Prostate gland (tissue), 2 donors: ENCODE results near the gene DOCK10. TPM values are rescaled to one million over a fixed set of nuclear protein-coding genes. Genes with fewer than 3 reads are reported as not detected.
"Not testable (repeated sequence)": the region's sequence is repeated elsewhere in the genome, so short reads cannot be mapped to it uniquely, and the experiment has no call there.

Source experiments
- DNase-seq: peaks from one replicate; pipeline ENCODE4 v3.0.0-alpha.2; 2019; ENCODE audit warnings: low spot score
- H3K27ac ChIP-seq, 2 donors: fragments of 200-600 bp; sonication (generic); 2 replicates each; pipeline ENCODE4 v1.5.1; 2017 to 2019
- H3K27me3 ChIP-seq: fragments of 200-600 bp; sonication (generic); replicated peaks from 2 replicates; pipeline ENCODE4 v1.5.1; 2019; ENCODE audit not compliant: insufficient read depth
- H3K36me3 ChIP-seq, 2 donors: fragments of 200-600 bp; sonication (generic); 1 replicate in 1 of 2; 2 replicates in 1 of 2; pipeline versions ENCODE4 v1.5.1 to v1.8.1; 2017 to 2019
- H3K4me1 ChIP-seq: fragments of 200-600 bp; sonication (generic); replicated peaks from 2 replicates; pipeline ENCODE4 v1.5.1; 2019
- H3K4me3 ChIP-seq, 2 donors: fragments of 200-600 bp; sonication (generic); 2 replicates each; pipeline ENCODE4 v1.5.1; 2017 to 2019
- H3K9me3 ChIP-seq: fragments of 200-600 bp; sonication (generic); 2 replicates; pipeline ENCODE4 v1.5.1; 2017
- CTCF ChIP-seq, 4 experiments: fragments of 200-600 bp in 2 of 4; fragments of 450-650 bp in 2 of 4; sonication (generic) in 2 of 4; IDR thresholded peaks; 1 replicate in 3 of 4; 2 replicates in 1 of 4; pipeline ENCODE4 v1.5.1; 2016 to 2019; ENCODE audit warnings: antibody characterized with exemption in 4 of 4, mild to moderate bottlenecking in 2 of 4, moderate library complexity in 2 of 4
- POLR2A ChIP-seq: fragments of 450-650 bp; IDR thresholded peaks from one replicate; pipeline ENCODE4 v1.6.1; 2016; ENCODE audit warnings: antibody characterized with exemption, mild to moderate bottlenecking
- POLR2AphosphoS5 ChIP-seq: sonication (generic); formaldehyde crosslinking; IDR thresholded peaks from one replicate; pipeline ENCODE4 v1.6.1; 2017; ENCODE audit warnings: antibody characterized with exemption
- WGBS: methylation state at CpG from one replicate; pipeline ENCODE4 v1.1.5; 2018; 5-methylcytosine and 5-hydroxymethylcytosine counted together
- intact Hi-C: fragments of 100-400 bp; cut with DNase I; formaldehyde crosslinking; loops from one replicate; pipeline ENCODE4 v1.14.2; 2022
- total RNA-seq, 2 donors: library from RNA; depleted of rRNA; stranded (reverse); fragments of >200 nt; gene quantifications; one replicate each; pipeline ENCODE4 v1.1.0, GENCODE V29; 2016

DOCK10 gene
- total RNA-seq, 2 donors from 2014 or later: 4.8 to 6.2 TPM

DNA sequence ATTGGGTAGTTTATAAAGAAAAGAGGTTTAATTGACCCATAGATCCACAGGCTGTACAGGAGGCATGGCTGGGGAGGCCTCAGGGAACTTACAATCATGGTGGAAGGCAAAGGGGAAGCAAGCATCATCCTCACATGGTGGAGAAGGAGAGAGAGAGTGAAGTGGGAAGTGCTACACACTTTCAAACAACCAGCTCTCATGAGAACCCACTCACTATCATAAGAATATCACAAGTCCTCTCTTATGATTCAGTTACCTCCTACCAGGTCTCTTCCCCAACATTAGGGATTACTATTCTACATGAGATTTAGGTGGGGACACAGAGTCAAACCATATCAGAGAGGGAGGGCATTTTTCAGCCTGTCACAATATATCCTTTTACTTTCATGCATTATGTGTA is 22.7 kb upstream of the DOCK10 start:
- Histone ChIP-seq H3K27me3 (no peaks in the 10 kb centered on the region), H3K4me1 (no peaks in the 10 kb centered on the region), H3K36me3 (no peaks in the 10 kb centered on the region), H3K27ac (no peak overlapping the region), H3K9me3 (no peaks in the 10 kb centered on the region), H3K4me3 (no peak overlapping the region)
- intact Hi-C loops: no loop called here
- DNase-seq: no peak
- no peak for TF ChIP-seq POLR2AphosphoS5
- no peak for TF ChIP-seq POLR2A
- no peak for TF ChIP-seq CTCF (IDR thresholded peaks at IDR 0.05)

DNA sequence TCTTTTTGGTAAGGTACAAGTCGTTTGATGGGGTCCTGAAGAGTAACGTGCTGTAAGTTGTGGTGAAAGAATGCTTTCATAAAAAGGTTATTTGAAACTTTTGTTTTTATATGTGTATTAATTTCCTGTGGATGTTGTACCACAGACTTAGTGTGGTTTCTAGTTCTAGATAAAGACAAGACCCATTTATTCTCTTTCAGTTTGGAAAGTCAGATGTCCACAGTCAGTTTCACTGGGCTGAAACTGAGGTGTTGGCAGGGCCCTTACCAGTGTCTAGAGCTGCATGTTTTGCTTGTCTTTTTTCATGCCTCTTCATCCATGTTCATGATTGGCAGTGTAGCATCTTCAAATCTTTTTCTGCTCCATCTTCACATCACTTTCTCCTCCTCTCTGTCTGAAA is 22.1 kb upstream of the DOCK10 start:
- no peak for TF ChIP-seq CTCF (IDR thresholded peaks at IDR 0.05)
- no peak for TF ChIP-seq POLR2AphosphoS5
- no peak for TF ChIP-seq POLR2A
- 48% methylated on average over 2 of the region's 2 CpGs for WGBS
- Histone ChIP-seq H3K36me3 (no peaks in the 10 kb centered on the region), H3K27ac (no peak overlapping the region), H3K4me1 (no peaks in the 10 kb centered on the region), H3K27me3 (no peaks in the 10 kb centered on the region), H3K9me3 (no peaks in the 10 kb centered on the region), H3K4me3 (no peak overlapping the region)
- DNase-seq: no peak
- intact Hi-C loops: no loop called here

DNA sequence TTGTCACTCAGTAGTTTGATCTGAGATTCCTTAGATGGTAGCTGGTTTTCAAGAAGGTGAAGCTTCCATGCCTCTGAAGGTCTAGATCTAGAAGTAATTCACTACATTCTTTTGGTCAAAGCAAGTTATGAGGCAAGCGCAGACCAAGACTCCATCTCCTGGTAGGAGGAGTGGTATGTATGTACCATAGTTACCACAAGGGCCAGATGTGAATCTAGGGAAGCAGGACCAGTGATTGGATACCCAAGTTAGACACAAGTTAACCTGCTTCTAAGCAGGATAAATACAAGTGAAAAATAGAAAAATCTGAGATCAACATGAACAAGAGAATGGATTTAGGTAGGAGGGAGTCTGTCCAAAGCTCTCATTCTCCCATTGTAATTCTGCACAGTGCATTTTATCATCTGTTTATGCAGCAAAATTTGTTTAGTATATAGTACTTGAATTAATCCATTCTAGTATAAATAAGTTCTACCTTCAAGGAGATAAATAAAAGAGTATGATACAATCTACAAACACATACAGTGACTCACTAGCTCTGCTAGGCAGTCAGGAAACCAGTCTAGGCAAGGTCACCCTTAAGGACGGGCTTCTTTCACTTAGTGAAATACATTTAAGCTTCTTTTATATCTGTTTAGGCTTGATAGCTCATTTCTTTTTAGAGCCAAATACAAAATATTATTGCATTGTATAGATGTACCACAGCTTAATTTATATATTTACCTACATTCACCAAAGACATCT is 14.2 kb upstream of the DOCK10 start:
- Histone ChIP-seq H3K27ac (no peak overlapping the region), H3K4me1 (no peaks in the 10 kb centered on the region), H3K9me3 (no peaks in the 10 kb centered on the region), H3K4me3 (no peak overlapping the region), H3K27me3 (no peaks in the 10 kb centered on the region), H3K36me3 (no peaks in the 10 kb centered on the region)
- no peak for DNase-seq
- WGBS: 76% methylated on average over 2 of the region's 2 CpGs
- no peak for TF ChIP-seq POLR2A
- TF ChIP-seq CTCF (IDR thresholded peaks at IDR 0.05): no peak
- no peak for TF ChIP-seq POLR2AphosphoS5
- intact Hi-C loops: no loop called here

- no peak for DNase-seq
- Histone ChIP-seq H3K27me3 (no peaks in the 10 kb centered on the region), H3K4me3 (no peak overlapping the region), H3K36me3 (no peaks in the 10 kb centered on the region), H3K4me1 (no peaks in the 10 kb centered on the region), H3K27ac (no peak overlapping the region), H3K9me3 (no peaks in the 10 kb centered on the region)
- intact Hi-C loops: no loop called here
- WGBS: 70% methylated on average over 1 of the region's 1 CpG
- TF ChIP-seq POLR2A (no peak), CTCF (IDR thresholded peaks at IDR 0.05) (no peak), POLR2AphosphoS5 (no peak)
These were observed 13.4 kb upstream of the DOCK10 start for GRCh38 chr2:225055714-225056113.

- Histone ChIP-seq H3K27ac (no peak overlapping the region), H3K27me3 (no peaks in the 10 kb centered on the region), H3K36me3 (no peaks in the 10 kb centered on the region), H3K4me1 (no peaks in the 10 kb centered on the region), H3K9me3 (no peaks in the 10 kb centered on the region), H3K4me3 (no peak overlapping the region)
- no peak for DNase-seq
- no peak for TF ChIP-seq CTCF (IDR thresholded peaks at IDR 0.05)
- no peak for TF ChIP-seq POLR2A
- no peak for TF ChIP-seq POLR2AphosphoS5
- intact Hi-C loops: no loop called here
These were observed 10.4 kb upstream of the DOCK10 start for GRCh38 chr2:225052703-225053102.

DNA sequence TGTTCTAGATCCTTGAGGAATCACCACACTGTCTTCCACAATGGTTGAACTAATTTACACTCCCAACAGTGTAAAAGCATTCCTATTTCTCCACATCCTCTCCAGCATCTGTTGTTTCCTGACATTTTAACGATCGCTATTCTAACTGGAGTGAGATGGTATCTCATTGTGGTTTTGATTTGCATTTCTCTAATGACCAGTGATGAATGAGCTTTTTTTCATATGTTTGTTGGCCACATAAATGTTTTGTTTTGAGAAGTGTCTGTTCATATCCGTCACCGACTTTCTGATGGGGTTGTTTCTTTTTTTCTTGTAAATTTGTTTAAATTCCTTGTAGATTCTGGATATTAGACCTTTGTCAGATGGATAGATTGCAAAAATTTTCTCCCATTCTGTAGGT is 5.2 kb upstream of the DOCK10 start:
- H3K4me3 ChIP-seq, H3K36me3 ChIP-seq, H3K27ac ChIP-seq, H3K9me3 ChIP-seq, intact Hi-C loops, H3K4me1 ChIP-seq, DNase-seq, H3K27me3 ChIP-seq: not testable (repeated sequence)
- WGBS: 59% methylated on average over 4 of the region's 4 CpGs
